ENCODE measurements around the gene LCE2D. TPM values are rescaled to one million over a fixed set of nuclear protein-coding genes. Genes with fewer than 3 reads are reported as not detected.
"Not testable (repeated sequence)": the region's sequence is repeated elsewhere in the genome, so short reads cannot be mapped to it uniquely, and the experiment has no call there.

The LCE2D gene
- total RNA-seq, 1 experiment from 2014 or later: not detected

GRCh38 chr1:152679459-152679858, 16.3 kb downstream of the LCE2D start:
- Histone ChIP-seq H3K4me2 (ENCODE audit: low read length) (no peak overlapping the region), H2AFZ (ENCODE audit: low read length) (no peak overlapping the region), H3K79me2 (ENCODE audit: low read length) (no peaks in the 10 kb centered on the region), H3K4me3 (ENCODE audit: low read length) (no peak overlapping the region), H3K36me3 (ENCODE audit: low read depth, low read length) (no peaks in the 10 kb centered on the region), H3F3A (ENCODE audit: low read length, unreplicated experiment) (no peaks in the 10 kb centered on the region), H3K27ac (ENCODE audit: low read length) (no peak overlapping the region), H3K9me2 (replicated peaks; ENCODE audit: low read length) (no peaks in the 10 kb centered on the region), H3K9me3 (ENCODE audit: low read length) (no peaks in the 10 kb centered on the region), H3K27me3 (ENCODE audit: low read length) (peaks cover 65% of the 10 kb centered on the region), H4K20me1 (ENCODE audit: low read length) (no peaks in the 10 kb centered on the region), H3K4me1 (ENCODE audit: insufficient read depth, low read length) (no peaks in the 10 kb centered on the region), H3K9ac (ENCODE audit: low read length) (no peak overlapping the region)
- POLR2A ChIA-PET (ENCODE audit: unreplicated experiment): no interaction called here
- DNase-seq: no peak
- BruUV-seq (replicated peaks): no TSS peak
- TF ChIP-seq EZH2phosphoT487 (IDR thresholded peaks at IDR 0.05; ENCODE audit: borderline replicate concordance, low read length): no peak
- intact Hi-C loops (cut with micrococcal nuclease): no loop called here
- ATAC-seq: no peak
- CTCF ChIA-PET: no interaction called here

DNA sequence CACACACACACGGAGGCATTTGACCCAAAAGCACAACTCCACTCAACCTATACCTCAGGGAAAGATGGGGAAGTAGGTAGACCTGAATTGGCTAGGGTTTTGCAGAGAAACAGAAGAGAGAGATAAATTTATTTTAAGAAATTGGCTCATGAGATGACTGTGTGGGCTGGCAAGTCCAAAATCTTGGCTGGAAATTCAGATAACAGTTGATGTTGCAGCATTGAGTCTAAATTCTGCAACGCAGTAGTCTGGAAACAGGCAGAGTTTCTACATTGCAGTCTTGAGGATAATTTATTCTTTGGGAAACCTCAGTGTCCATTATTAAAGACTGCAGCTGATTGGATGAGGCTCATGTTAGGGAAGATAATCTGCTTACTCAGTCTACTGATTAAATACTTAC, 18.4 kb downstream of the LCE2D start:
- H3K4me1 ChIP-seq (ENCODE audit: insufficient read depth, low read length): no peaks in the 10 kb centered on the region
- no peak overlapping the region for H3K9ac ChIP-seq (ENCODE audit: low read length)
- BruUV-seq (replicated peaks): no TSS peak
- H4K20me1 ChIP-seq (ENCODE audit: low read length): no peaks in the 10 kb centered on the region
- ChIA-PET POLR2A (ENCODE audit: unreplicated experiment) (no interaction called here), CTCF (no interaction called here)
- H3K9me2 ChIP-seq (replicated peaks; ENCODE audit: low read length): no peaks in the 10 kb centered on the region
- H3K36me3 ChIP-seq (ENCODE audit: low read depth, low read length): no peaks in the 10 kb centered on the region
- H3K79me2 ChIP-seq (ENCODE audit: low read length): no peaks in the 10 kb centered on the region
- ATAC-seq: no peak
- no peaks in the 10 kb centered on the region for H3F3A ChIP-seq (ENCODE audit: low read length, unreplicated experiment)
- intact Hi-C loops (cut with micrococcal nuclease): no loop called here
- H2AFZ ChIP-seq (ENCODE audit: low read length): no peak overlapping the region
- no peak overlapping the region for H3K27ac ChIP-seq (ENCODE audit: low read length)
- TF ChIP-seq CTCF (conservative IDR thresholded peaks at IDR 0.05; ENCODE audit: low read depth, low read length): no peak
- no peak for TF ChIP-seq EZH2 (IDR thresholded peaks at IDR 0.05; ENCODE audit: low read length, unreplicated experiment)
- TF ChIP-seq EZH2phosphoT487 (IDR thresholded peaks at IDR 0.05; ENCODE audit: borderline replicate concordance, low read length): no peak
- peaks cover 67% of the 10 kb centered on the region for H3K27me3 ChIP-seq (ENCODE audit: low read length)
- DNase-seq: no peak
- no peak overlapping the region for H3K4me3 ChIP-seq (ENCODE audit: low read length)
- no peaks in the 10 kb centered on the region for H3K9me3 ChIP-seq (ENCODE audit: low read length)
- H3K4me2 ChIP-seq (ENCODE audit: low read length): no peak overlapping the region

- H3K27ac ChIP-seq (ENCODE audit: low read length): no peak overlapping the region
- TF ChIP-seq CTCF (conservative IDR thresholded peaks at IDR 0.05; ENCODE audit: low read depth, low read length) (no peak), EZH2phosphoT487 (IDR thresholded peaks at IDR 0.05; ENCODE audit: borderline replicate concordance, low read length) (no peak), EZH2 (IDR thresholded peaks at IDR 0.05; ENCODE audit: low read length, unreplicated experiment) (no peak)
- no peak overlapping the region for H2AFZ ChIP-seq (ENCODE audit: low read length)
- H3F3A ChIP-seq (ENCODE audit: low read length, unreplicated experiment): no peaks in the 10 kb centered on the region
- H3K4me3 ChIP-seq (ENCODE audit: low read length): no peak overlapping the region
- H3K4me1 ChIP-seq (ENCODE audit: insufficient read depth, low read length): no peaks in the 10 kb centered on the region
- no peak overlapping the region for H3K4me2 ChIP-seq (ENCODE audit: low read length)
- no peaks in the 10 kb centered on the region for H3K9me3 ChIP-seq (ENCODE audit: low read length)
- H3K9me2 ChIP-seq (replicated peaks; ENCODE audit: low read length): no peaks in the 10 kb centered on the region
- intact Hi-C loops (cut with micrococcal nuclease): no loop called here
- H3K9ac ChIP-seq (ENCODE audit: low read length): no peak overlapping the region
- POLR2A ChIA-PET (ENCODE audit: unreplicated experiment): no interaction called here
- no peaks in the 10 kb centered on the region for H3K79me2 ChIP-seq (ENCODE audit: low read length)
- H3K27me3 ChIP-seq (ENCODE audit: low read length): peaks cover 61% of the 10 kb centered on the region
- CTCF ChIA-PET: no interaction called here
- DNase-seq (no peak), ATAC-seq (no peak)
- H3K36me3 ChIP-seq (ENCODE audit: low read depth, low read length): no peaks in the 10 kb centered on the region
- BruUV-seq (replicated peaks): no TSS peak
- no peaks in the 10 kb centered on the region for H4K20me1 ChIP-seq (ENCODE audit: low read length)
Measured at GRCh38 chr1:152683846-152684245, 20.7 kb downstream of the LCE2D start.

GRCh38 chr1:152685823-152686222, 22.6 kb downstream of the LCE2D start, which contains the start of gene LCE2B:
TSS of gene LCE2B (plus strand) at chr1:152686123. CDS start at chr1:152686844, 721 bp downstream.
- H3K9me2 ChIP-seq (replicated peaks; ENCODE audit: low read length); H3K4me1 ChIP-seq (ENCODE audit: insufficient read depth, low read length); H3K9ac ChIP-seq (ENCODE audit: low read length); CTCF ChIA-PET; BruUV-seq (replicated peaks); H3K79me2 ChIP-seq (ENCODE audit: low read length); H3F3A ChIP-seq (ENCODE audit: low read length, unreplicated experiment); H3K9me3 ChIP-seq (ENCODE audit: low read length); H3K36me3 ChIP-seq (ENCODE audit: low read depth, low read length); H4K20me1 ChIP-seq (ENCODE audit: low read length); H3K4me3 ChIP-seq (ENCODE audit: low read length); POLR2A ChIA-PET (ENCODE audit: unreplicated experiment); H3K4me2 ChIP-seq (ENCODE audit: low read length); H2AFZ ChIP-seq (ENCODE audit: low read length); H3K27ac ChIP-seq (ENCODE audit: low read length); intact Hi-C loops (cut with micrococcal nuclease); ATAC-seq; DNase-seq: not testable (repeated sequence)
- H3K27me3 ChIP-seq (ENCODE audit: low read length): peaks cover 44% of the 10 kb centered on the region
